Liver (tissue), 3 donors: Measurements from ENCODE around the gene LGR4.

Experiments
- CTCF ChIP-seq: fragments of 150-350 bp; IDR thresholded peaks from 2 replicates; pipeline ENCODE4 v1.5.1; 2017; ENCODE audit warnings: improper control_type of control experiment, low read depth, low read length; ENCODE audit not compliant: missing input control
- EGR1 ChIP-seq, 2 donors: IDR thresholded peaks; 2 replicates each; pipeline ENCODE4 v1.6.1; 2016 to 2018; ENCODE audit warnings: antibody characterized with exemption in 2 of 2, low read depth in 2 of 2
- JUND ChIP-seq, 2 donors: IDR thresholded peaks; 2 replicates each; pipeline ENCODE4 v1.6.1; 2016; ENCODE audit warnings: antibody characterized with exemption in 2 of 2
- RAD21 ChIP-seq, 2 donors: IDR thresholded peaks; 2 replicates each; pipeline ENCODE4 v1.6.1; 2016; ENCODE audit warnings: antibody characterized with exemption in 2 of 2, mild to moderate bottlenecking in 2 of 2
- RXRA ChIP-seq, 2 donors: IDR thresholded peaks; 2 replicates each; pipeline ENCODE4 v1.6.1; 2017 to 2018; ENCODE audit warnings: antibody characterized with exemption in 2 of 2, mild to moderate bottlenecking in 1 of 2
- TAF1 ChIP-seq: conservative IDR thresholded peaks from 2 replicates; pipeline ENCODE4 v1.6.1; 2016; ENCODE audit warnings: antibody characterized with exemption, mild to moderate bottlenecking
- ZBTB33 ChIP-seq: IDR thresholded peaks from 2 replicates; pipeline ENCODE4 v1.6.1; 2016; ENCODE audit warnings: antibody characterized with exemption
- donor health status: healthy.
- donor health status: healthy.

GRCh38 chr11:27504205-27504604 is 31.6 kb upstream of the LGR4 start:
- TF ChIP-seq ZBTB33 (no peak), TAF1 (no peak), RAD21 (IDR thresholded peaks at IDR 0.05) (no peak), JUND (IDR thresholded peaks at IDR 0.05) (no peak), CTCF (no peak), EGR1 (IDR thresholded peaks at IDR 0.05; ENCODE audit: low read depth in 2 of 2) (no peak), RXRA (IDR thresholded peaks at IDR 0.05) (no peak)
